Natural killer cell (primary cell): ENCODE results near the gene ARHGAP33. TPM values are rescaled to one million over a fixed set of nuclear protein-coding genes. Genes with fewer than 3 reads are reported as not detected.

Experiments used
- ATAC-seq, 3 donors: fragments of 150-1000 bp in 2 of 3; fragments of 200-7000 bp in 1 of 3; cut with Tn5 transposase; 1 replicate in 1 of 3; 2 replicates in 2 of 3; pipeline ENCODE4 v1.10.0; 2021; ENCODE audit warnings: mild to moderate bottlenecking in 2 of 3, moderate library complexity in 2 of 3
- DNase-seq, 2 donors: peaks; one replicate each; pipeline versions ENCODE4 v3.0.0 to v3.0.0-alpha.2; 2013 to 2021; ENCODE audit warnings: mixed read lengths in 1 of 2
- H3K27ac ChIP-seq: one replicate; pipeline ENCODE4 v1.5.1; 2013; ENCODE audit warnings: mild to moderate bottlenecking, low read length
- H3K27me3 ChIP-seq: one replicate; pipeline ENCODE4 v1.6.1; 2013; ENCODE audit warnings: low read length; ENCODE audit not compliant: control insufficient read depth, insufficient read depth
- H3K36me3 ChIP-seq: one replicate; pipeline ENCODE4 v1.6.1; 2013; ENCODE audit warnings: low read length; ENCODE audit not compliant: control insufficient read depth, insufficient read depth
- H3K4me1 ChIP-seq: one replicate; pipeline ENCODE4 v1.6.1; 2013; ENCODE audit warnings: low read length; ENCODE audit not compliant: control insufficient read depth, insufficient read depth
- H3K4me3 ChIP-seq: one replicate; pipeline ENCODE4 v1.5.1; 2013; ENCODE audit warnings: low read length
- H3K9me3 ChIP-seq: one replicate; pipeline ENCODE4 v1.6.1; 2013; ENCODE audit warnings: low read length; ENCODE audit not compliant: control insufficient read depth, insufficient read depth
- H3K27ac Mint-ChIP-seq, 2 donors: one replicate each; pipeline ENCODE4 v1.8.0; 2022; ENCODE audit warnings: mild to moderate bottlenecking in 2 of 2, mixed read lengths in 2 of 2, moderate library complexity in 1 of 2
- H3K27me3 Mint-ChIP-seq, 2 donors: one replicate each; pipeline ENCODE4 v1.8.0; 2022; ENCODE audit warnings: low read depth in 2 of 2, mixed read lengths in 2 of 2
- H3K36me3 Mint-ChIP-seq: one replicate; pipeline ENCODE4 v1.8.0; 2022; ENCODE audit warnings: mixed read lengths
- H3K4me1 Mint-ChIP-seq, 2 donors: one replicate each; pipeline ENCODE4 v1.8.0; 2022; ENCODE audit warnings: mixed read lengths in 2 of 2
- H3K4me3 Mint-ChIP-seq: one replicate; pipeline ENCODE4 v1.8.0; 2022; ENCODE audit warnings: mild to moderate bottlenecking, moderate library complexity, mixed read lengths
- H3K9me3 Mint-ChIP-seq, 2 donors: one replicate each; pipeline ENCODE4 v1.8.0; 2022; ENCODE audit warnings: mixed read lengths in 2 of 2
- CTCF ChIP-seq: fragments of 200-600 bp; IDR thresholded peaks from one replicate; pipeline ENCODE4 v1.8.0; 2022; ENCODE audit warnings: antibody characterized with exemption
- WGBS: methylation state at CpG from one replicate; pipeline ENCODE4 v1.1.7; 2013; ENCODE audit warnings: missing lambda C conversion rate; ENCODE audit not compliant: insufficient coverage; 5-methylcytosine and 5-hydroxymethylcytosine counted together
- intact Hi-C: fragments of 100-400 bp; cut with micrococcal nuclease; formaldehyde crosslinking; loops from one replicate; pipeline ENCODE4 v1.14.2; 2022
- total RNA-seq, 4 donors: library from RNA; stranded (reverse); fragments of 120-200 nt in 1 of 4; gene quantifications; one replicate each; pipeline versions ENCODE4 v1.2.3 to v1.2.4, GENCODE V29; 2013 to 2022

The ARHGAP33 gene
- total RNA-seq, 3 donors from 2014 or later (not counting 1 experiment from before 2014, with no cell fraction given) = 34.4 to 39.3 (median 37.5) TPM

GRCh38 chr19:35776102-35776788, 881 bp downstream of the ARHGAP33 start:
- DNase-seq (no peak), ATAC-seq (no peak)
- intact Hi-C loops = no loop called here
- H3K36me3 Mint-ChIP-seq = no peaks in the 10 kb centered on the region
- Histone ChIP-seq H3K9me3 (no peaks in the 10 kb centered on the region), H3K4me3 (peak overlapping the region; percentile 58), H3K36me3 (peaks cover 2% of the 10 kb centered on the region), H3K27me3 (no peaks in the 10 kb centered on the region), H3K4me1 (peaks cover 16% of the 10 kb centered on the region), H3K27ac (no peak overlapping the region)
- H3K4me3 Mint-ChIP-seq = peak overlapping the region; percentile 76
- H3K9me3 Mint-ChIP-seq = no peaks in the 10 kb centered on the region
- 71% methylated on average over 13 of the region's 13 CpGs for WGBS
- TF ChIP-seq CTCF = no peak
- peak overlapping the region in 1 of 2 donors; percentile 72 for H3K27ac Mint-ChIP-seq
- peaks cover 18 to 27% of the 10 kb centered on the region in 2 donors for H3K4me1 Mint-ChIP-seq
- H3K27me3 Mint-ChIP-seq = no peaks in the 10 kb centered on the region

GRCh38 chr19:35777086-35777841, 1.9 kb downstream of the ARHGAP33 start:
- H3K4me3 Mint-ChIP-seq = peak overlapping the region; percentile 76
- Histone ChIP-seq H3K36me3 (peaks cover 2% of the 10 kb centered on the region), H3K27ac (no peak overlapping the region), H3K4me3 (no peak overlapping the region), H3K27me3 (no peaks in the 10 kb centered on the region), H3K9me3 (no peaks in the 10 kb centered on the region), H3K4me1 (peaks cover 16% of the 10 kb centered on the region)
- peaks cover 18 to 27% of the 10 kb centered on the region in 2 donors for H3K4me1 Mint-ChIP-seq
- TF ChIP-seq CTCF = no peak
- no peak overlapping the region for H3K27ac Mint-ChIP-seq
- no peak for DNase-seq
- no peaks in the 10 kb centered on the region for H3K27me3 Mint-ChIP-seq
- H3K9me3 Mint-ChIP-seq = no peaks in the 10 kb centered on the region
- ATAC-seq = no peak
- intact Hi-C loops = no loop called here
- no peaks in the 10 kb centered on the region for H3K36me3 Mint-ChIP-seq
- 89% methylated on average over 19 of the region's 19 CpGs for WGBS

GRCh38 chr19:35777961-35778360, 2.6 kb downstream of the ARHGAP33 start:
- Histone ChIP-seq H3K27me3 (no peaks in the 10 kb centered on the region), H3K9me3 (no peaks in the 10 kb centered on the region), H3K36me3 (peaks cover 5% of the 10 kb centered on the region), H3K4me1 (peaks cover 16% of the 10 kb centered on the region), H3K4me3 (no peak overlapping the region), H3K27ac (no peak overlapping the region)
- intact Hi-C loops = no loop called here
- H3K27ac Mint-ChIP-seq = no peak overlapping the region
- DNase-seq (no peak), ATAC-seq (no peak)
- WGBS = 80% methylated on average over 7 of the region's 7 CpGs
- H3K36me3 Mint-ChIP-seq = no peaks in the 10 kb centered on the region
- no peaks in the 10 kb centered on the region for H3K9me3 Mint-ChIP-seq
- peaks cover 20 to 28% of the 10 kb centered on the region in 2 donors for H3K4me1 Mint-ChIP-seq
- peak overlapping the region; percentile 31 for H3K4me3 Mint-ChIP-seq
- no peak for TF ChIP-seq CTCF
- H3K27me3 Mint-ChIP-seq = no peaks in the 10 kb centered on the region
